ENCODE results near the gene NTN1. TPM values are rescaled to one million over a fixed set of nuclear protein-coding genes. Genes with fewer than 3 reads are reported as not detected.

Gene NTN1
- total RNA-seq, 1 donor from 2014 or later = 4.7 TPM

GRCh38 chr17:9183306-9183705 lies 162.0 kb downstream of the NTN1 start:
- Histone ChIP-seq H3K27ac (no peak overlapping the region), H3K4me3 (no peak overlapping the region), H3K27me3 (no peaks in the 10 kb centered on the region), H3K36me3 (no peaks in the 10 kb centered on the region), H3K4me1 (peaks cover 29% of the 10 kb centered on the region), H3K9me3 (no peaks in the 10 kb centered on the region)
- no peak for DNase-seq (ENCODE audit: extremely low spot score in 2 of 2)
- intact Hi-C loops (cut with DNase I) = no loop called here
- TF ChIP-seq POLR2A (IDR thresholded peaks at IDR 0.05) = no peak
- TF ChIP-seq POLR2AphosphoS5 (IDR thresholded peaks at IDR 0.05; ENCODE audit: insufficient read depth in 1 of 2, low read depth in 1 of 2) = no peak
- no peak for TF ChIP-seq CTCF (IDR thresholded peaks at IDR 0.05)

GRCh38 chr17:9185142-9185541 lies 163.8 kb downstream of the NTN1 start:
- no peak for TF ChIP-seq POLR2A (IDR thresholded peaks at IDR 0.05)
- no peak for TF ChIP-seq CTCF (IDR thresholded peaks at IDR 0.05)
- TF ChIP-seq POLR2AphosphoS5 (IDR thresholded peaks at IDR 0.05; ENCODE audit: insufficient read depth in 1 of 2, low read depth in 1 of 2) = no peak
- no peak overlapping the region for H3K4me3 ChIP-seq
- no peaks in the 10 kb centered on the region for H3K36me3 ChIP-seq
- H3K27ac ChIP-seq = peak overlapping the region; percentile 59
- no peak for DNase-seq (ENCODE audit: extremely low spot score in 2 of 2)
- H3K27me3 ChIP-seq = no peaks in the 10 kb centered on the region
- H3K9me3 ChIP-seq = no peaks in the 10 kb centered on the region
- intact Hi-C loops (cut with DNase I) = no loop called here
- H3K4me1 ChIP-seq = peaks cover 29% of the 10 kb centered on the region

GRCh38 chr17:9185688-9186284 lies 164.5 kb downstream of the NTN1 start:
- Histone ChIP-seq H3K4me3 (no peak overlapping the region), H3K27ac (peak overlapping the region; percentile 59), H3K27me3 (no peaks in the 10 kb centered on the region), H3K4me1 (peaks cover 29% of the 10 kb centered on the region), H3K36me3 (no peaks in the 10 kb centered on the region), H3K9me3 (no peaks in the 10 kb centered on the region)
- no peak for DNase-seq (ENCODE audit: extremely low spot score in 2 of 2)
- intact Hi-C loops (cut with DNase I) = no loop called here
- TF ChIP-seq POLR2AphosphoS5 (IDR thresholded peaks at IDR 0.05; ENCODE audit: insufficient read depth in 1 of 2, low read depth in 1 of 2) = no peak
- TF ChIP-seq CTCF (IDR thresholded peaks at IDR 0.05) = no peak
- no peak for TF ChIP-seq POLR2A (IDR thresholded peaks at IDR 0.05)

GRCh38 chr17:9187828-9188227 lies 166.5 kb downstream of the NTN1 start:
- Histone ChIP-seq H3K4me1 (peaks cover 29% of the 10 kb centered on the region), H3K36me3 (no peaks in the 10 kb centered on the region), H3K4me3 (no peak overlapping the region), H3K9me3 (no peaks in the 10 kb centered on the region), H3K27me3 (no peaks in the 10 kb centered on the region), H3K27ac (no peak overlapping the region)
- no peak for DNase-seq (ENCODE audit: extremely low spot score in 2 of 2)
- intact Hi-C loops (cut with DNase I) = no loop called here
- no peak for TF ChIP-seq CTCF (IDR thresholded peaks at IDR 0.05)

- Histone ChIP-seq H3K27me3 (no peaks in the 10 kb centered on the region), H3K36me3 (no peaks in the 10 kb centered on the region), H3K27ac (no peak overlapping the region), H3K4me1 (peaks cover 27% of the 10 kb centered on the region), H3K9me3 (no peaks in the 10 kb centered on the region), H3K4me3 (no peak overlapping the region)
- DNase-seq (ENCODE audit: extremely low spot score in 2 of 2) = no peak
- TF ChIP-seq POLR2AphosphoS5 (IDR thresholded peaks at IDR 0.05; ENCODE audit: insufficient read depth in 1 of 2, low read depth in 1 of 2) (no peak), POLR2A (IDR thresholded peaks at IDR 0.05) (no peak), CTCF (IDR thresholded peaks at IDR 0.05) (no peak)
- intact Hi-C loops (cut with DNase I) = no loop called here
Measured at GRCh38 chr17:9188367-9188766, 167.1 kb downstream of the NTN1 start.
